HG02759 (cell line): ENCODE measurements around the gene C5AR1.
"Not testable (repeated sequence)": the region's sequence is repeated elsewhere in the genome, so short reads cannot be mapped to it uniquely, and the experiment has no call there.

Experiments
- ATAC-seq: cut with Tn5 transposase; IDR thresholded peaks from one replicate; pipeline ENCODE4 v1.9.1; 2021; ENCODE audit warnings: mild to moderate bottlenecking, moderate library complexity; ENCODE audit not compliant: unreplicated experiment

The C5AR1 gene

GRCh38 chr19:47362321-47362720, 52.7 kb downstream of the C5AR1 start:
- ATAC-seq = no peak

GRCh38 chr19:47363758-47364531, 54.3 kb downstream of the C5AR1 start:
- no peak for ATAC-seq

- ATAC-seq = not testable (repeated sequence)
Observed at GRCh38 chr19:47365455-47365854, 55.8 kb downstream of the C5AR1 start.

GRCh38 chr19:47370045-47370611, 60.5 kb downstream of the C5AR1 start:
- ATAC-seq = no peak

GRCh38 chr19:47371261-47371660, 61.6 kb downstream of the C5AR1 start:
- ATAC-seq = no peak
